NCI-H187 treated with DMSO at 0.1 percent for 48 hours (cell line): ENCODE data around the gene OSBPL7.

ENCODE experiments used
- DNase-seq: peaks from one replicate; lab custom pipeline; 2025; lab: John Stamatoyannopoulos, UW

OSBPL7 gene

GRCh38 chr17:47847341-47848197, 26.0 kb upstream of the OSBPL7 start:
- no peak for DNase-seq

GRCh38 chr17:47846716-47847340, 25.2 kb upstream of the OSBPL7 start:
- DNase-seq, result no peak

GRCh38 chr17:47845716-47846075, 24.1 kb upstream of the OSBPL7 start:
- DNase-seq, result no peak

GRCh38 chr17:47844814-47845715, 23.5 kb upstream of the OSBPL7 start:
- no peak for DNase-seq

- no peak for DNase-seq
Measured at GRCh38 chr17:47844227-47844626, 22.6 kb upstream of the OSBPL7 start.

GRCh38 chr17:47843391-47843730, 21.8 kb upstream of the OSBPL7 start:
- DNase-seq, result no peak

- no peak for DNase-seq
Measured at GRCh38 chr17:47841488-47842291, 20.1 kb upstream of the OSBPL7 start.

GRCh38 chr17:47840742-47841487, 19.3 kb upstream of the OSBPL7 start, which contains the start of gene SCRN2:
Gene SCRN2 (minus strand): TSS chr17:47841273. CDS start chr17:47840843, 430 bp downstream.
- no peak for DNase-seq

- DNase-seq, result no peak
Measured at GRCh38 chr17:47840001-47840741, 18.6 kb upstream of the OSBPL7 start.

GRCh38 chr17:47839071-47839470, 17.5 kb upstream of the OSBPL7 start:
- DNase-seq, result no peak

- DNase-seq, result no peak
Measured at GRCh38 chr17:47838636-47839035, 17.0 kb upstream of the OSBPL7 start.

GRCh38 chr17:47837401-47838039, 15.9 kb upstream of the OSBPL7 start:
- DNase-seq, result no peak

GRCh38 chr17:47836601-47837000, 15.0 kb upstream of the OSBPL7 start:
- DNase-seq, result no peak

GRCh38 chr17:47834756-47835155, 13.2 kb upstream of the OSBPL7 start:
- DNase-seq, result no peak

GRCh38 chr17:47831934-47832327, 10.3 kb upstream of the OSBPL7 start:
- DNase-seq, result no peak

GRCh38 chr17:47831003-47831933, 9.7 kb upstream of the OSBPL7 start, which contains the start of the genes LRRC46 and MRPL10:
Gene LRRC46 (plus strand): TSS chr17:47831670. CDS start chr17:47831990, 320 bp downstream.
Gene MRPL10 (minus strand): TSS chr17:47831541. CDS start chr17:47831511, 30 bp downstream.
- peak; percentile 85 for DNase-seq

- no peak for DNase-seq
Measured at GRCh38 chr17:47830396-47831002, 8.9 kb upstream of the OSBPL7 start.

GRCh38 chr17:47829870-47830269, 8.3 kb upstream of the OSBPL7 start:
- no peak for DNase-seq
